HepG2 (cell line): ENCODE data around the gene AGBL3. TPM values are rescaled to one million over a fixed set of nuclear protein-coding genes. Genes with fewer than 3 reads are reported as not detected.

ENCODE experiments used
- FOXP1 ChIP-seq, 2 experiments: fragments of 450-650 bp in 1 of 2; IDR thresholded peaks; 2 replicates each; pipeline ENCODE4 v1.6.1; 2017 to 2018; ENCODE audit warnings: antibody characterized with exemption in 1 of 2
- GABPA ChIP-seq, 2 experiments: IDR thresholded peaks; 2 replicates each; pipeline ENCODE4 v1.6.1; 2011 to 2016; ENCODE audit warnings: low read depth in 2 of 2, low read length in 1 of 2, missing biosample characterization in 1 of 2, missing genetic modification characterization in 1 of 2
- NFKBIZ ChIP-seq: IDR thresholded peaks from 2 replicates; pipeline ENCODE4 v1.6.1; 2018; ENCODE audit warnings: missing genetic modification reagents, missing compliant biosample characterization
- PLRG1 ChIP-seq: fragments of 450-650 bp; conservative IDR thresholded peaks from 2 replicates; pipeline ENCODE4 v1.6.1; 2016
- RFX3 ChIP-seq: IDR thresholded peaks from 2 replicates; pipeline ENCODE4 v1.6.1; 2016; ENCODE audit warnings: missing biosample characterization, missing genetic modification reagents
- SIN3B ChIP-seq: fragments of 150-350 bp; IDR thresholded peaks from 2 replicates; pipeline ENCODE4 v1.6.1; 2014; ENCODE audit warnings: low read length
- SMAD9 ChIP-seq: sonication (generic); formaldehyde crosslinking; IDR thresholded peaks from 2 replicates; pipeline ENCODE4 v1.5.1; 2020; ENCODE audit warnings: mild to moderate bottlenecking, missing genetic modification reagents
- TGIF2 ChIP-seq: IDR thresholded peaks from 2 replicates; pipeline ENCODE4 v1.6.1; 2016; ENCODE audit warnings: control low read depth, missing compliant biosample characterization
- U2AF2 ChIP-seq: fragments of 200-400 bp; formaldehyde crosslinking; IDR thresholded peaks from 2 replicates; pipeline ENCODE4 v1.6.1; 2017; ENCODE audit warnings: low read depth, mild to moderate bottlenecking, low read length
- ZNF562 ChIP-seq: sonication (generic); formaldehyde crosslinking; IDR thresholded peaks from 2 replicates; pipeline ENCODE4 v1.8.0; 2022; ENCODE audit warnings: missing genetic modification reagents, borderline replicate concordance
- ZNF616 ChIP-seq: sonication (generic); formaldehyde crosslinking; IDR thresholded peaks from 2 replicates; pipeline ENCODE4 v1.5.0; 2020; ENCODE audit warnings: low read depth, mild to moderate bottlenecking, missing genetic modification reagents
- ZNF878 ChIP-seq: sonication (generic); formaldehyde crosslinking; IDR thresholded peaks from 2 replicates; pipeline ENCODE4 v1.8.1; 2023; ENCODE audit warnings: mild to moderate bottlenecking, missing genetic modification reagents, moderate library complexity
- polyA plus RNA-seq, 8 experiments: library from polyadenylated mRNA; depleted of rRNA in 3 of 8; stranded (reverse) in 7 of 8; unstranded in 1 of 8; fragments of >200 nt; fragmentation: Illumina TruSeq in 4 of 8; extraction: Trizol in 4 of 8; gene quantifications; 2 replicates each; pipeline versions ENCODE4 v1.2.1 to v1.2.3, GENCODE V29; 2011 to 2016; ENCODE audit warnings: low read depth in 4 of 8, missing spikeins in 1 of 8, mixed read lengths in 1 of 8; ENCODE audit not compliant: insufficient read depth in 1 of 8
- total RNA-seq, 5 experiments: library from RNA; depleted of rRNA; stranded (reverse); fragments of >200 nt; fragmentation: Illumina TruSeq; extraction: Trizol; gene quantifications; 2 replicates each; pipeline ENCODE4 v1.2.3, GENCODE V29; 2016; ENCODE audit warnings: low read depth in 1 of 5
- TF ChIP-seq, protein P1 (sequence below): sonication (generic); formaldehyde crosslinking; IDR thresholded peaks from 2 replicates; pipeline ENCODE4 v1.4.0; 2020; ENCODE audit warnings: missing genetic modification reagents, borderline replicate concordance
- TF ChIP-seq, protein P2 (sequence below): sonication (generic); formaldehyde crosslinking; IDR thresholded peaks from 2 replicates; pipeline ENCODE4 v1.5.0; 2020; ENCODE audit warnings: missing genetic modification reagents
- TF ChIP-seq, protein P3 (sequence below): IDR thresholded peaks from 2 replicates; pipeline ENCODE4 v1.6.1; 2018; ENCODE audit warnings: missing genetic modification reagents
- TF ChIP-seq, protein P4 (sequence below): sonication (generic); formaldehyde crosslinking; IDR thresholded peaks from 2 replicates; pipeline ENCODE4 v1.4.0; 2020; ENCODE audit warnings: mild to moderate bottlenecking, missing genetic modification reagents, borderline replicate concordance
- TF ChIP-seq, protein P5 (sequence below): IDR thresholded peaks from 2 replicates; pipeline ENCODE4 v1.6.1; 2016; ENCODE audit warnings: low read depth, control low read depth
- TF ChIP-seq, protein P6 (sequence below): sonication (generic); formaldehyde crosslinking; IDR thresholded peaks from 2 replicates; pipeline ENCODE4 v1.5.0; 2020; ENCODE audit warnings: missing genetic modification reagents, mild to moderate bottlenecking, borderline replicate concordance

The AGBL3 gene
- total and polyA plus RNA-seq, 2 of the 13 experiments (the other 11 are each of a cell fraction or from before 2014, with no cell fraction given) = 2.2 to 7.2 TPM

DNA sequence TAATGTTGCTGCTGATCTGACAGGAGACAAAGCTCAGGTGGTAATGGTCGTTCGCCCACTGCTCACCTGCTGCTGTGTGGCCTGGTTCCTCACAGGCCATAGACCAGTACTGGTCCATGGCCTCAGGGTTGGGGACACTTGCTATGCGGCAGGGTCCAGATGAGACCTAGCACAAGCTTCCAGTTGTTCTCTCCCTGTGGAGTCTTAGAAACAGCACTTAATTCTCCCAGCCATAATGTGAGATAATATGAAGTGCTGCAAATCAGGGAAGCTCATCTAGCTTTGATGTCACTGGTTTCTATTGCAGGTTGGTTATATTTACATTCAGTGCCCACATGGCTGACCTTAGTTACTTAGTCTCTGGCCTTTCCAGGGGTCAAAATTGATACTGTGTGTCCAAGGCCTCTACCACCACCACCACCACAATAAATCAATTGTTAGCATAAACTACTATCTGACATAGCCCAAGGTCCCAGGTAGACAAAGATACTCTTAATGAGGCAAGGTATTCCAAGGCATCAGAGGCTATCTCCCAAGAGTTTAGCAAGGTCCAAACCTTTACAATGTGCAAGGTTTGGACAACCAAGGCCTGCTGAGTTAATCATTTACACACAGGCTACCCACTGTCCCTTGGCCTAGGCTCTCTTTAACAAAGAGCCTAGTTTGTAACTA, 11.0 kb downstream of the AGBL3 start (continued):
- TF ChIP-seq, protein P1, sequence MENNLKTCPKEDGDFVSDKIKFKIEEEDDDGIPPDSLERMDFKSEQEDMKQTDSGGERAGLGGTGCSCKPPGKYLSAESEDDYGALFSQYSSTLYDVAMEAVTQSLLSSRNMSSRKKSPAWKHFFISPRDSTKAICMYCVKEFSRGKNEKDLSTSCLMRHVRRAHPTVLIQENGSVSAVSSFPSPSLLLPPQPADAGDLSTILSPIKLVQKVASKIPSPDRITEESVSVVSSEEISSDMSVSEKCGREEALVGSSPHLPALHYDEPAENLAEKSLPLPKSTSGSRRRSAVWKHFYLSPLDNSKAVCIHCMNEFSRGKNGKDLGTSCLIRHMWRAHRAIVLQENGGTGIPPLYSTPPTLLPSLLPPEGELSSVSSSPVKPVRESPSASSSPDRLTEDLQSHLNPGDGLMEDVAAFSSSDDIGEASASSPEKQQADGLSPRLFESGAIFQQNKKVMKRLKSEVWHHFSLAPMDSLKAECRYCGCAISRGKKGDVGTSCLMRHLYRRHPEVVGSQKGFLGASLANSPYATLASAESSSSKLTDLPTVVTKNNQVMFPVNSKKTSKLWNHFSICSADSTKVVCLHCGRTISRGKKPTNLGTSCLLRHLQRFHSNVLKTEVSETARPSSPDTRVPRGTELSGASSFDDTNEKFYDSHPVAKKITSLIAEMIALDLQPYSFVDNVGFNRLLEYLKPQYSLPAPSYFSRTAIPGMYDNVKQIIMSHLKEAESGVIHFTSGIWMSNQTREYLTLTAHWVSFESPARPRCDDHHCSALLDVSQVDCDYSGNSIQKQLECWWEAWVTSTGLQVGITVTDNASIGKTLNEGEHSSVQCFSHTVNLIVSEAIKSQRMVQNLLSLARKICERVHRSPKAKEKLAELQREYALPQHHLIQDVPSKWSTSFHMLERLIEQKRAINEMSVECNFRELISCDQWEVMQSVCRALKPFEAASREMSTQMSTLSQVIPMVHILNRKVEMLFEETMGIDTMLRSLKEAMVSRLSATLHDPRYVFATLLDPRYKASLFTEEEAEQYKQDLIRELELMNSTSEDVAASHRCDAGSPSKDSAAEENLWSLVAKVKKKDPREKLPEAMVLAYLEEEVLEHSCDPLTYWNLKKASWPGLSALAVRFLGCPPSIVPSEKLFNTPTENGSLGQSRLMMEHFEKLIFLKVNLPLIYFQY = no peak
- no peak; the same call in 1 of the 2 replicates for TF ChIP-seq FOXP1 (IDR thresholded peaks at IDR 0.05)
- peak; percentile 75 for TF ChIP-seq FOXP1 (CRISPR knock-in tag; IDR thresholded peaks at IDR 0.05)
- TF ChIP-seq SIN3B = no peak
- TF ChIP-seq, protein P2, sequence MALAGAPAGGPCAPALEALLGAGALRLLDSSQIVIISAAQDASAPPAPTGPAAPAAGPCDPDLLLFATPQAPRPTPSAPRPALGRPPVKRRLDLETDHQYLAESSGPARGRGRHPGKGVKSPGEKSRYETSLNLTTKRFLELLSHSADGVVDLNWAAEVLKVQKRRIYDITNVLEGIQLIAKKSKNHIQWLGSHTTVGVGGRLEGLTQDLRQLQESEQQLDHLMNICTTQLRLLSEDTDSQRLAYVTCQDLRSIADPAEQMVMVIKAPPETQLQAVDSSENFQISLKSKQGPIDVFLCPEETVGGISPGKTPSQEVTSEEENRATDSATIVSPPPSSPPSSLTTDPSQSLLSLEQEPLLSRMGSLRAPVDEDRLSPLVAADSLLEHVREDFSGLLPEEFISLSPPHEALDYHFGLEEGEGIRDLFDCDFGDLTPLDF (CRISPR knock-in tag) = no peak
- TF ChIP-seq PLRG1 = no peak
- TF ChIP-seq, protein P3, sequence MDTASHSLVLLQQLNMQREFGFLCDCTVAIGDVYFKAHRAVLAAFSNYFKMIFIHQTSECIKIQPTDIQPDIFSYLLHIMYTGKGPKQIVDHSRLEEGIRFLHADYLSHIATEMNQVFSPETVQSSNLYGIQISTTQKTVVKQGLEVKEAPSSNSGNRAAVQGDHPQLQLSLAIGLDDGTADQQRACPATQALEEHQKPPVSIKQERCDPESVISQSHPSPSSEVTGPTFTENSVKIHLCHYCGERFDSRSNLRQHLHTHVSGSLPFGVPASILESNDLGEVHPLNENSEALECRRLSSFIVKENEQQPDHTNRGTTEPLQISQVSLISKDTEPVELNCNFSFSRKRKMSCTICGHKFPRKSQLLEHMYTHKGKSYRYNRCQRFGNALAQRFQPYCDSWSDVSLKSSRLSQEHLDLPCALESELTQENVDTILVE (CRISPR knock-in tag) = no peak
- TF ChIP-seq ZNF616 (CRISPR knock-in tag) = no peak
- no peak for TF ChIP-seq ZNF562
- peak; percentile 29; the same call in 1 of the 2 replicates for TF ChIP-seq TGIF2 (CRISPR knock-in tag)
- TF ChIP-seq NFKBIZ = no peak
- TF ChIP-seq, protein P4, sequence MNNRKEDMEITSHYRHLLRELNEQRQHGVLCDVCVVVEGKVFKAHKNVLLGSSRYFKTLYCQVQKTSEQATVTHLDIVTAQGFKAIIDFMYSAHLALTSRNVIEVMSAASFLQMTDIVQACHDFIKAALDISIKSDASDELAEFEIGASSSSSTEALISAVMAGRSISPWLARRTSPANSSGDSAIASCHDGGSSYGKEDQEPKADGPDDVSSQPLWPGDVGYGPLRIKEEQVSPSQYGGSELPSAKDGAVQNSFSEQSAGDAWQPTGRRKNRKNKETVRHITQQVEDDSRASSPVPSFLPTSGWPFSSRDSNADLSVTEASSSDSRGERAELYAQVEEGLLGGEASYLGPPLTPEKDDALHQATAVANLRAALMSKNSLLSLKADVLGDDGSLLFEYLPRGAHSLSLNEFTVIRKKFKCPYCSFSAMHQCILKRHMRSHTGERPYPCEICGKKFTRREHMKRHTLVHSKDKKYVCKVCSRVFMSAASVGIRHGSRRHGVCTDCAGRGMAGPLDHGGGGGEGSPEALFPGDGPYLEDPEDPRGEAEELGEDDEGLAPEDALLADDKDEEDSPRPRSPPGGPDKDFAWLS (CRISPR knock-in tag) = no peak
- TF ChIP-seq SMAD9 = no peak
- TF ChIP-seq U2AF2 = no peak
- no peak for TF ChIP-seq GABPA (IDR thresholded peaks at IDR 0.05; ENCODE audit: low read depth, low read length)
- no peak for TF ChIP-seq GABPA (CRISPR knock-in tag; IDR thresholded peaks at IDR 0.05; ENCODE audit: low read depth)
- TF ChIP-seq, protein P5, sequence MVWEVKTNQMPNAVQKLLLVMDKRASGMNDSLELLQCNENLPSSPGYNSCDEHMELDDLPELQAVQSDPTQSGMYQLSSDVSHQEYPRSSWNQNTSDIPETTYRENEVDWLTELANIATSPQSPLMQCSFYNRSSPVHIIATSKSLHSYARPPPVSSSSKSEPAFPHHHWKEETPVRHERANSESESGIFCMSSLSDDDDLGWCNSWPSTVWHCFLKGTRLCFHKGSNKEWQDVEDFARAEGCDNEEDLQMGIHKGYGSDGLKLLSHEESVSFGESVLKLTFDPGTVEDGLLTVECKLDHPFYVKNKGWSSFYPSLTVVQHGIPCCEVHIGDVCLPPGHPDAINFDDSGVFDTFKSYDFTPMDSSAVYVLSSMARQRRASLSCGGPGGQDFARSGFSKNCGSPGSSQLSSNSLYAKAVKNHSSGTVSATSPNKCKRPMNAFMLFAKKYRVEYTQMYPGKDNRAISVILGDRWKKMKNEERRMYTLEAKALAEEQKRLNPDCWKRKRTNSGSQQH = no peak
- TF ChIP-seq, protein P6, sequence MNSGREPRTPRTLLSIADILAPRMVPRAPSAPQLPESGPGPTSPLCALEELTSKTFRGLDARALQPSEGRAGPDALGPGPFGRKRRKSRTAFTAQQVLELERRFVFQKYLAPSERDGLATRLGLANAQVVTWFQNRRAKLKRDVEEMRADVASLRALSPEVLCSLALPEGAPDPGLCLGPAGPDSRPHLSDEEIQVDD (CRISPR knock-in tag) = no peak
- peak; percentile 83 for TF ChIP-seq ZNF878
- no peak for TF ChIP-seq RFX3
